IPS-11a (cell line): ENCODE results near the gene TAF6.

Source experiments
- H3K4me3 ChIP-seq: one replicate; pipeline ENCODE4 v1.5.1; 2013; ENCODE audit warnings: low read depth, low read length, control low read depth

TAF6 gene

GRCh38 chr7:100119072-100119969 lies at the start of gene TAF6, which contains the start of gene CNPY4:
TSS of gene TAF6 (minus strand) at chr7:100119358. CDS start at chr7:100114209, 5,149 bp downstream.
TSS of gene CNPY4 (plus strand) at chr7:100119634. CDS start at chr7:100119745, 111 bp downstream.
- H3K4me3 ChIP-seq: peak within 1 kb of the TSS; percentile 96

GRCh38 chr7:100167912-100168323 lies 48.8 kb upstream of the TAF6 start:
- H3K4me3 ChIP-seq: peak overlapping the region; percentile 21

DNA sequence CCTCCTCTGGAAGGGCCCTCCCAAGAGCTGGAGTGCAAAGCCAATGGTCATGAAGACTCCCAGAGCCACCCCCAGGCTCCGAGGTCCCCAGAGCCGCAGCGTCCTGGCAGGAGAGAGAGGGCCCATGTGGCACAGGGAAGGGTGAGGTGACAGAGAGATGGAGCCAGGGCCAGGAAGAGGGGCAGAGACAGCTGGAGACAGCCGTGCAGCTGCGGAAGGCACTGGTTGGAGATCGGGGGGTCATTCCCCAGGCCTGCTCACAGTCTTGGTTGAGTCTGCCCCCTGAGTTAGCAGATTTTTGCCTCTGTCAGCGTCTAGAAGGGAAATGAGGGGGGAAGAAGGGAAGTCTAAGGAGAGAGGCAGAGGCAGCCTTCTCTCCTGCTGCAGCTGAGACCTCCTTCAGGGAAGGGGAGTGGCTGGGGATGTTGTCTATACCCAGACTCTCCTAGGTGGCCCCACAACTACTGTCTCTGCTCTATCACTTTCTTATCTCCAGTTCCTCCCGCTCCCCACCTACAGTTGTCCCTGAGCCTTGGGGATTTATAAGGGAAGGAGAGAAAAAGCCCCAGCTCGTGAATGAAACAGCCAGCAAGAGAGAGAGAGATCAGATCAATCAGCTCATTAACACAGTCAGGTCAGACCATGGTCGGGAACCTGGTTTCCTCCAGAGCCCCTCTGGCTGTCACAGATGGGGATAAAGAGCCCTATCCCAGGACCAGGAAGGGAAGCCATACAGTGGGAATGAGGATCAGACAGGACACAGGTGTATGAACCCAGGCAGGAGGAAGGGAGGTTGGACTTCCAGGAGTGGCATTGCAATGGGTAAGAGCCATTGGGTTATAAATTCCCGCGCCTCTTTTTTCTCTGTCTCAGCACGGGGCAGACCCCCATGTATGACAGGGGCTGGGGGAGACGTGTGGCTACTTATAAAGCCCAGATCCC lies 48.1 kb upstream of the TAF6 start:
- peak overlapping the region; percentile 21 for H3K4me3 ChIP-seq

- H3K4me3 ChIP-seq: no peak overlapping the region
These were observed 47.3 kb upstream of the TAF6 start for GRCh38 chr7:100166317-100166940.

- H3K4me3 ChIP-seq: no peak overlapping the region
These were observed 44.7 kb upstream of the TAF6 start for GRCh38 chr7:100163871-100164270.

GRCh38 chr7:100163006-100163531 lies 43.9 kb upstream of the TAF6 start:
- no peak overlapping the region for H3K4me3 ChIP-seq

DNA sequence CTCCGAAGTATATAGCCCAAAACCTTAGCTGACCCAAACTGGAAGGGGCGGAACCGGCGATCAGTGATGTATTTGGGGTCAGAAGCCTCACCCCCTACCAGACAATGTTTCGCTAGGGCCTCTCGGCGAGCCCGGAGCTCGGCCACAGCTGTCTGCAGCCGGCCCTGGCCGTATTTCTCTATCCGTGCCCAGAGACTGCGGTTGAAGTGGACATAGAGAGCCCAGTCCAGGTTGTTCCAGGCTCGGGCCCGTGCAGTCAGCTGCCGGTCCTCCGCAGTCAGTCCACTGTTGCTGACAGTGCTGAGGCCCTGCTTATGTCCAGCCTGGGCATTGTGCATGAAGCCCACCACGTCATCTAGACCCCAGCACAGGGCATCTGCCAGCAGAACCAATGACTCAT lies 40.9 kb upstream of the TAF6 start:
- no peak overlapping the region for H3K4me3 ChIP-seq

- H3K4me3 ChIP-seq: peak overlapping the region; percentile 60
These were observed 40.0 kb upstream of the TAF6 start for GRCh38 chr7:100159099-100159623.

DNA sequence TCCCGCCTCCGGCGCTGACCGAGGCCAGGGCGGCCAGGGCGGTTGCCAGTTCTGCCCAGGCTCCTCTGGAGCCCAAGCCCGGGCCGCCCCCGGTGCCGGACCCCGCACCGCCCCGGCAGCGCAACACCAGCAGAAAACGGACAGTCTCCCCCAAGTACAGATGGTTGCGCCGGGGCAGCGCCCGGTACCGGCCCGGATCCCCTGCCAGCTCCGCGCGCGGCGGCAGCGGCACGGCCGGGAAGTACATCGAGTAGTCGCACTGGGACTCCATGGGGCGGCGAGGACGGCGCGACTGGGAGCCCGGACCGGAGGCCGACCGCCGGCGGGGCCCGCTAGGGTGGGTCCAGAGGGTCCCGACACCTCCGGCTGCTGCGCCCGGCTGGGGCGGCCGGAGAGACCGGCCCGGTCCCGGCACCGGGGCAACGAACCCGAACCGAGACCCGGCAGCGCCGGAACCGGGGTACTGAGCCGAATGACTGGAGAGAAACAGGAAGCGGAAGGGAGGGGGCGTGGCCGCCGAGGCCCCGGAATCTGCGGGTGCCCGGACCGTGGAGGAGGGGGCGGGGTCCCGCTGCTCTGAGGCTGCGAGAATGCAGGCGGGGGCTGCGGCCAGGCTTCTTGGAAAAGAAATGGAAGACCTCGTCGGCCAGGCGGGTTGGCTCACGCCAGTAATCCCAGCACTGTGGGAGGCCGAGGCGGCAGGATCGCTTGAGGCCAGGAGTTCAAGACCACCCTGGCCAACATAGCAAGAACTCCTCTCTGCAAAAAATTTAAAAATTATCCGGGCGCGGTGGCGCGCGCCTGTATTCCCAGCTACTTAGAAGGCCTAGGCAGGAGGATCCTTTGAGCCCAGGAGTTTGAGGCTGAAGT lies 39.3 kb upstream of the TAF6 start, which contains the start of gene TRAPPC14:
Gene TRAPPC14, minus strand, starts transcription at position 495 of the 870 bp plus-strand sequence. Its CDS starts 224 bp downstream, at position 271.
- H3K4me3 ChIP-seq: peak within 1 kb of the TSS; percentile 60

- peak overlapping the region; percentile 60 for H3K4me3 ChIP-seq
These were observed 38.4 kb upstream of the TAF6 start for GRCh38 chr7:100157334-100158228.

DNA sequence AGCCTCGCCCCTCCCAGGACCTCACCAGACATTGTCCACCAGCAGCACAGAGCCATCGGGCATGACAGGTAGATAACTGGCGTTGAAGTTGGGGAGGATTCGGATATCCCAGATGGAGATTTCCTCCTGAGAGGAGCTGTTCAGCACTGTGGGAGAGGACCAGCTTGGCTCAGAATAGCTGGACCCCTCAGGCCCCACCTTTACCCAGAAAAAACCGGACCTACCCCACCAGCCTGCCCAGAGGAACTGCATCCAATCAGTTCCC lies 37.8 kb upstream of the TAF6 start:
- H3K4me3 ChIP-seq: no peak overlapping the region

GRCh38 chr7:100156331-100157068 lies 37.3 kb upstream of the TAF6 start:
- no peak overlapping the region for H3K4me3 ChIP-seq

- no peak overlapping the region for H3K4me3 ChIP-seq
These were observed 36.6 kb upstream of the TAF6 start for GRCh38 chr7:100155553-100156317.

DNA sequence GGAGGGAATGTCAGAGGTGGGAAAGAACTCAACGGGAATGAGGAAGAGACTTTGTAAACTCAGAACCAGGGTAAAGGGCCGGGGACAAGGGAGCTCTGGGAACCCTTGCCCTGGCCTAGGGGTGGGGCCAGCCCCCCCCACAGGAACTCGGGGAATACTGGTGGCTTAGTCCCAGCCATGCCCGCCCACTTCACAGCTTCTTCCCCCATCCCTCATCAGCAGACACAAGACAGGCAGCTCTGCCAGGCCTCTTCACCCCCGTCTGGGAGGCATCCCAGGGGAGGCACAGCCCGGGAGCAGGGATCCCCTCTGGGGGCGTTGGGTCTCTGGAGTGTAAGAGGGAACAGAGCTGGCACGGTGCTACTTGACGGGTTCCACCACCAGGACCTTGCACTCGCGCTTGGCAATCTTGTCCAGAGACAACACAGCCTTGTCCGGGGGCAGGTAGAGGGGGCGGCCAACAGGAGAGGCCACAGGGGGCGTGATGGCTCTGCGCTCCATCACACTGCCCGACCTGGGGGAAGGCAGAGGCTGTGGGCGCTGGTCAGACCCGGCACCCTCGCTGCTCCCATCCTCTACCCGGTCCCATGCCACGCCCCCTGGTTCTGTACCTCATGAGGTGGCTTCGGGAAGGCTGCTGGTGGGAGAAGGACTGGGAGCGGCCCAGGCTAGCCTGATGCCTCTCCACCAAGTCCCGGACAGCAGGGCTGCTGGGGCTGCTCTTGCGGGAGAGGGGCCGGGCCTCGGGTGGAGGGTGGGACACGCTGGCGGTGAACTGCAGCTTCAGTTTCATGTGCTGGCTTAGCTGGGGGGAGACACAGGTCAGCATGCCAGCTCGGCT lies 35.7 kb upstream of the TAF6 start:
- H3K4me3 ChIP-seq: no peak overlapping the region

- H3K4me3 ChIP-seq: no peak overlapping the region
These were observed 34.8 kb upstream of the TAF6 start for GRCh38 chr7:100153708-100154535.
